ENCODE data around the gene REN. TPM values are rescaled to one million over a fixed set of nuclear protein-coding genes. Genes with fewer than 3 reads are reported as not detected.

The REN gene
- total RNA-seq, 1 experiment from 2014 or later = not detected

GRCh38 chr1:204126386-204126785, 39.8 kb downstream of the REN start:
- no TSS peak for BruUV-seq (replicated peaks)
- Mint-ChIP-seq H3K4me3 (ENCODE audit: unreplicated experiment) (no peak overlapping the region), H3K36me3 (ENCODE audit: insufficient read depth, unreplicated experiment) (peaks cover 32% of the 10 kb centered on the region), H3K27me3 (ENCODE audit: insufficient read depth, unreplicated experiment) (no peaks in the 10 kb centered on the region), H3K4me1 (ENCODE audit: low read depth, unreplicated experiment) (peaks cover 19% of the 10 kb centered on the region), H3K27ac (ENCODE audit: unreplicated experiment) (no peak overlapping the region), H3K9me3 (ENCODE audit: unreplicated experiment) (no peaks in the 10 kb centered on the region)
- no peak for TF ChIP-seq CTCF (IDR thresholded peaks at IDR 0.05; ENCODE audit: insufficient read depth in 1 of 2, low read depth in 1 of 2, low read length in 1 of 2, severe bottlenecking in 1 of 2, unreplicated experiment in 1 of 2)
- Histone ChIP-seq H3K27me3 (replicated peaks; ENCODE audit: control insufficient read depth, insufficient read depth, low read length) (no peaks in the 10 kb centered on the region), H3K36me3 (ENCODE audit: control insufficient read depth, insufficient read depth, low read length) (peaks cover 2% of the 10 kb centered on the region), H3K4me3 (ENCODE audit: low read depth, low read length) (no peak overlapping the region), H3K4me1 (peaks cover 5% of the 10 kb centered on the region; the same call in 1 of the 2 replicates), H3K9me3 (no peaks in the 10 kb centered on the region)
- intact Hi-C loops (cut with micrococcal nuclease; ENCODE audit: unreplicated experiment) = loop anchor here (10.0 kb wide), 1 partner anchor 122 kb away; no protein-coding TSS in a partner anchor
- ChIA-PET CTCF (interaction anchor here (4.0 kb wide), 1 partner anchor 256 kb away, joined by 60 read pairs; no protein-coding TSS in a partner anchor), POLR2A (no interaction called here)
- DNase-seq = no peak

GRCh38 chr1:204125759-204126351, 40.3 kb downstream of the REN start:
- intact Hi-C loops (cut with micrococcal nuclease; ENCODE audit: unreplicated experiment) = loop anchor here (10.0 kb wide), 1 partner anchor 121 kb away; no protein-coding TSS in a partner anchor
- H3K27ac Mint-ChIP-seq (ENCODE audit: unreplicated experiment) = no peak overlapping the region
- H3K36me3 Mint-ChIP-seq (ENCODE audit: insufficient read depth, unreplicated experiment) = peaks cover 27% of the 10 kb centered on the region
- H3K36me3 ChIP-seq (ENCODE audit: control insufficient read depth, insufficient read depth, low read length) = peaks cover 2% of the 10 kb centered on the region
- no peak for DNase-seq
- no peaks in the 10 kb centered on the region for H3K27me3 ChIP-seq (replicated peaks; ENCODE audit: control insufficient read depth, insufficient read depth, low read length)
- no peaks in the 10 kb centered on the region for H3K27me3 Mint-ChIP-seq (ENCODE audit: insufficient read depth, unreplicated experiment)
- CTCF ChIA-PET = interaction anchor here (4.0 kb wide), 1 partner anchor 256 kb away, joined by 60 read pairs; no protein-coding TSS in a partner anchor
- POLR2A ChIA-PET = no interaction called here
- H3K9me3 ChIP-seq = no peaks in the 10 kb centered on the region
- no peak for TF ChIP-seq CTCF (IDR thresholded peaks at IDR 0.05; ENCODE audit: insufficient read depth in 1 of 2, low read depth in 1 of 2, low read length in 1 of 2, severe bottlenecking in 1 of 2, unreplicated experiment in 1 of 2)
- BruUV-seq (replicated peaks) = no TSS peak
- H3K4me1 Mint-ChIP-seq (ENCODE audit: low read depth, unreplicated experiment) = peaks cover 19% of the 10 kb centered on the region
- no peak overlapping the region for H3K4me3 ChIP-seq (ENCODE audit: low read depth, low read length)
- peaks cover 5% of the 10 kb centered on the region; the same call in 1 of the 2 replicates for H3K4me1 ChIP-seq
- H3K4me3 Mint-ChIP-seq (ENCODE audit: unreplicated experiment) = no peak overlapping the region
- H3K9me3 Mint-ChIP-seq (ENCODE audit: unreplicated experiment) = no peaks in the 10 kb centered on the region

- Histone ChIP-seq H3K36me3 (ENCODE audit: control insufficient read depth, insufficient read depth, low read length) (peaks cover 2% of the 10 kb centered on the region), H3K4me1 (peaks cover 5% of the 10 kb centered on the region; the same call in 1 of the 2 replicates), H3K9me3 (no peaks in the 10 kb centered on the region), H3K27me3 (replicated peaks; ENCODE audit: control insufficient read depth, insufficient read depth, low read length) (no peaks in the 10 kb centered on the region), H3K4me3 (ENCODE audit: low read depth, low read length) (no peak overlapping the region)
- H3K36me3 Mint-ChIP-seq (ENCODE audit: insufficient read depth, unreplicated experiment) = peaks cover 26% of the 10 kb centered on the region
- DNase-seq = no peak
- no peaks in the 10 kb centered on the region for H3K27me3 Mint-ChIP-seq (ENCODE audit: insufficient read depth, unreplicated experiment)
- intact Hi-C loops (cut with micrococcal nuclease; ENCODE audit: unreplicated experiment) = loop anchor here (10.0 kb wide), 1 partner anchor 120 kb away; no protein-coding TSS in a partner anchor
- H3K9me3 Mint-ChIP-seq (ENCODE audit: unreplicated experiment) = no peaks in the 10 kb centered on the region
- no TSS peak for BruUV-seq (replicated peaks)
- H3K4me3 Mint-ChIP-seq (ENCODE audit: unreplicated experiment) = no peak overlapping the region
- peaks cover 19% of the 10 kb centered on the region for H3K4me1 Mint-ChIP-seq (ENCODE audit: low read depth, unreplicated experiment)
- CTCF ChIA-PET = no interaction called here
- POLR2A ChIA-PET = no interaction called here
- TF ChIP-seq CTCF (IDR thresholded peaks at IDR 0.05; ENCODE audit: insufficient read depth in 1 of 2, low read depth in 1 of 2, low read length in 1 of 2, severe bottlenecking in 1 of 2, unreplicated experiment in 1 of 2) = no peak
- H3K27ac Mint-ChIP-seq (ENCODE audit: unreplicated experiment) = no peak overlapping the region
Measured at GRCh38 chr1:204124639-204125038, 41.5 kb downstream of the REN start.

Measured in Caco-2 (cell line).